Uterus (tissue), 4 donors: ENCODE results near the gene LGALS4. TPM values are rescaled to one million over a fixed set of nuclear protein-coding genes. Genes with fewer than 3 reads are reported as not detected.

Source experiments
- DNase-seq, 2 donors: peaks; one replicate each; pipeline ENCODE4 v3.0.0-alpha.2; 2019 to 2020
- H3K27ac ChIP-seq, 2 donors: fragments of 200-600 bp; sonication (generic); 1 replicate in 1 of 2; 2 replicates in 1 of 2; pipeline ENCODE4 v1.5.1; 2016 to 2018
- H3K27me3 ChIP-seq, 2 donors: fragments of 200-600 bp; sonication (generic); one replicate each; pipeline ENCODE4 v1.5.1; 2018 to 2019; ENCODE audit warnings: control low read depth in 1 of 2
- H3K36me3 ChIP-seq, 2 donors: fragments of 200-600 bp; sonication (generic); one replicate each; pipeline ENCODE4 v1.5.1; 2019; ENCODE audit warnings: control low read depth in 1 of 2
- H3K4me1 ChIP-seq, 2 donors: fragments of 200-600 bp; sonication (generic); one replicate each; pipeline ENCODE4 v1.5.1; 2018 to 2019; ENCODE audit warnings: control low read depth in 1 of 2
- H3K4me3 ChIP-seq, 2 donors: fragments of 200-600 bp; sonication (generic); 1 replicate in 1 of 2; 2 replicates in 1 of 2; pipeline ENCODE4 v1.5.1; 2018 to 2019; ENCODE audit warnings: mild to moderate bottlenecking in 1 of 2
- H3K9me3 ChIP-seq, 2 donors: fragments of 200-600 bp; sonication (generic); one replicate each; pipeline ENCODE4 v1.5.1; 2019; ENCODE audit warnings: control low read depth in 1 of 2
- POLR2A ChIP-seq, 2 donors: fragments of 450-650 bp; IDR thresholded peaks; one replicate each; pipeline ENCODE4 v1.6.1; 2016; ENCODE audit warnings: antibody characterized with exemption in 2 of 2, mild to moderate bottlenecking in 1 of 2, moderate library complexity in 1 of 2
- intact Hi-C: fragments of 100-400 bp; cut with DNase I; formaldehyde crosslinking; loops from one replicate; pipeline ENCODE4 v1.15.1; 2023; ENCODE audit warnings: low total_unique reads
- total RNA-seq, 4 donors: library from RNA; depleted of rRNA in 3 of 4; stranded (reverse); fragments of >200 nt in 3 of 4; gene quantifications; one replicate each; pipeline versions ENCODE4 v1.1.0 to v1.2.4, GENCODE V29; 2014 to 2023
- TF ChIP-seq, protein P1 (sequence below), 4 experiments: fragments of 200-600 bp in 2 of 4; fragments of 450-650 bp in 2 of 4; sonication (generic) in 2 of 4; IDR thresholded peaks; one replicate each; pipeline ENCODE4 v1.5.1; 2016 to 2019; ENCODE audit warnings: antibody characterized with exemption in 4 of 4, mild to moderate bottlenecking in 2 of 4, moderate library complexity in 1 of 4
- donor health status: DM: yes; HTN: yes; CAD: no.

The LGALS4 gene
- total RNA-seq, 4 donors from 2014 or later = 0.51 to 4.7 (median 3.6) TPM; not detected in 1

DNA sequence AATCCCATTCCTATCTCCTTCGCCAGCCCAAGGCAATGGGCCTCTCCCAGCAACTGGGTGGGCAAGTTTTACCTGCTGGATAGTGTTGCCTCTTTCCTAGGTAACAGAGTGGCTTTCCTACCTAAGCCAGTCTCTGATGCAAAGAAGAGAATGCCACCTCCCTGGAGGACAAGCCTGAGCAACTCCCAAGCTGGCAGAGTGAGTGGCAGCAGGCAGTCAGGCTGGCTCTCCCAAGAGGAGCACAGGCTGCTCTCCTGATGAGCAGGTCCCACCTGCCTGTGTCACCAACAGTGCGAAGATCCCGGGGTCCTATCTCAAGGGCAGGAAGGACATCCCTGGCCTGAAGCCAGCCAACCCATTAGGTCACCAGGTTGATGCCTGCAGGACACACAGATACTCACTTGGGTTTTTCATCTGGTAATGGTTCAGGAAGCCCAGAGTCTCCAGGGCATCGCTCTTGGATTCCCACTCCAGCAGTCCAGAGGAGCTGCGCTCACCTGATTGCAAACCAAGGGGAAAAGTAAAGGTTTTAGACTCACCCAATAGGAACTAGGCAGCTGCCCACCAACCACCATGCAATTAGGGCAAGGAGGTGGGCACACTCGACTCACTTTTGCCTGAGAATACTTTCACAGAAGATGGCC, 24.4 kb upstream of the LGALS4 start:
- Histone ChIP-seq H3K27me3 (no peaks in the 10 kb centered on the region), H3K4me3 (no peak overlapping the region), H3K27ac (no peak overlapping the region), H3K36me3 (no peaks in the 10 kb centered on the region), H3K9me3 (no peaks in the 10 kb centered on the region), H3K4me1 (no peaks in the 10 kb centered on the region)
- TF ChIP-seq, protein P1, sequence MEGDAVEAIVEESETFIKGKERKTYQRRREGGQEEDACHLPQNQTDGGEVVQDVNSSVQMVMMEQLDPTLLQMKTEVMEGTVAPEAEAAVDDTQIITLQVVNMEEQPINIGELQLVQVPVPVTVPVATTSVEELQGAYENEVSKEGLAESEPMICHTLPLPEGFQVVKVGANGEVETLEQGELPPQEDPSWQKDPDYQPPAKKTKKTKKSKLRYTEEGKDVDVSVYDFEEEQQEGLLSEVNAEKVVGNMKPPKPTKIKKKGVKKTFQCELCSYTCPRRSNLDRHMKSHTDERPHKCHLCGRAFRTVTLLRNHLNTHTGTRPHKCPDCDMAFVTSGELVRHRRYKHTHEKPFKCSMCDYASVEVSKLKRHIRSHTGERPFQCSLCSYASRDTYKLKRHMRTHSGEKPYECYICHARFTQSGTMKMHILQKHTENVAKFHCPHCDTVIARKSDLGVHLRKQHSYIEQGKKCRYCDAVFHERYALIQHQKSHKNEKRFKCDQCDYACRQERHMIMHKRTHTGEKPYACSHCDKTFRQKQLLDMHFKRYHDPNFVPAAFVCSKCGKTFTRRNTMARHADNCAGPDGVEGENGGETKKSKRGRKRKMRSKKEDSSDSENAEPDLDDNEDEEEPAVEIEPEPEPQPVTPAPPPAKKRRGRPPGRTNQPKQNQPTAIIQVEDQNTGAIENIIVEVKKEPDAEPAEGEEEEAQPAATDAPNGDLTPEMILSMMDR (IDR thresholded peaks at IDR 0.05) = no peak
- no peak for TF ChIP-seq POLR2A (IDR thresholded peaks at IDR 0.05)
- no peak for DNase-seq
- intact Hi-C loops = no loop called here

DNA sequence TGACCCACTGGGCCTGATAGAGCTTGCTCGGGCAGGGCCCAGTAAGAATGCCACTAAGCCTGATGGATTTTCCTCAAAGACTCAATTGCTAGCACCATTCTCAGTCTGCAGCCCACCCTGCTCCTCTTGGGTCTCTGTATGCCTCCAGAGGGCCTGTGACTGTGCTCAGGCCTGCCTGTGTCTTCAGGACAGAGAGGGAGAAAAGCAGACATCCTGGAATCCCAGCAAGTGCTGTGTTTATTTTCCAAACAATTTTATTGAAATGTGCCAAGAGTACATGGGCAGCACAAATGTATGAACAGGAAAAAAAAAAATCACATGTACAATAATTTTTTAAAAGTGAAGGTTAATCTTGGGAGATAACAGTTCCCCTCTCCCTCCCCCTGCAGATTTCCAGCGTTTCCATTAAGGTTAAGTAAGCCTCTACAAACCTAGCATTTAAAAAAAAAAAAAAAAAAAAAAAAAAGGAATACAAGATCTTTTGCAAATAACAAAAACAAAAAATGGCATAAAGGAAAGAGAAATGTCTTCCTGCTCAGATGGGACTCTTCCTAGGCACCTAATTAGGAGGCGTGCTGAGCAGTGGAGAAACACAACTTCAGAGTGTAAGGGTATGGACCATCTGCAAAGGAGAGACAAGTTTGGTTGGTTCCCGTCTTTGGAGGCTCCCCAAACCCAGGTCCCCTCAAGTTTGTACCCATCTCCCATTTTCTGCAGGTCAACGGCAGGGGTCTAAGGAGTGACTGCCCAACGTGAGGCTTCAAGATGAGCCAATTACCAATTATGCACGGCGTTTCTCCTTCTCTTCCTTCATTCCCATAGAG, 23.6 kb upstream of the LGALS4 start:
- Histone ChIP-seq H3K4me3 (no peak overlapping the region), H3K36me3 (no peaks in the 10 kb centered on the region), H3K27ac (no peak overlapping the region), H3K27me3 (no peaks in the 10 kb centered on the region), H3K4me1 (no peaks in the 10 kb centered on the region), H3K9me3 (no peaks in the 10 kb centered on the region)
- DNase-seq = no peak
- TF ChIP-seq, protein P1 (IDR thresholded peaks at IDR 0.05) = no peak
- no peak for TF ChIP-seq POLR2A (IDR thresholded peaks at IDR 0.05)
- intact Hi-C loops = no loop called here

DNA sequence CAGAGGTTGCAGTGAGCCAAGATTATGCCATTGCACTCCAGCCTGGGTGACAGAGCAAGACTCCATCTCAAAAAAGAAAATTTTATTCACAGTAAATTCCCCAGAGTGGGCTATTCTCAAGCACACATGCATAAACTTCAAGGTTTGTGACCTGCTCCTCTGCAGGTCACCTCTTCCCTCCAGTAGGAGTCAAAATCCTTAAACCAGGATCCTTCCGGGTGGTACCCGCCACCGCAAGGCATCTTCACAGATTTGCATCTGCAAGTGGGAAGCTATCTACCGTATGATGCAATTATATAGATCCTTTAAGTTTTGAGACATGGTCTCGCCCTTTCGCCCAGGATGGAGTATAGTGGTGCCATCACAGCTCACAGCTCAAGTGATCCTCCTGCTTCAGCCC, 21.8 kb upstream of the LGALS4 start:
- Histone ChIP-seq H3K4me3 (no peak overlapping the region), H3K27ac (no peak overlapping the region), H3K9me3 (no peaks in the 10 kb centered on the region), H3K36me3 (no peaks in the 10 kb centered on the region), H3K4me1 (no peaks in the 10 kb centered on the region), H3K27me3 (no peaks in the 10 kb centered on the region)
- no peak for TF ChIP-seq POLR2A (IDR thresholded peaks at IDR 0.05)
- TF ChIP-seq, protein P1 (IDR thresholded peaks at IDR 0.05) = no peak
- intact Hi-C loops = no loop called here
- no peak for DNase-seq

DNA sequence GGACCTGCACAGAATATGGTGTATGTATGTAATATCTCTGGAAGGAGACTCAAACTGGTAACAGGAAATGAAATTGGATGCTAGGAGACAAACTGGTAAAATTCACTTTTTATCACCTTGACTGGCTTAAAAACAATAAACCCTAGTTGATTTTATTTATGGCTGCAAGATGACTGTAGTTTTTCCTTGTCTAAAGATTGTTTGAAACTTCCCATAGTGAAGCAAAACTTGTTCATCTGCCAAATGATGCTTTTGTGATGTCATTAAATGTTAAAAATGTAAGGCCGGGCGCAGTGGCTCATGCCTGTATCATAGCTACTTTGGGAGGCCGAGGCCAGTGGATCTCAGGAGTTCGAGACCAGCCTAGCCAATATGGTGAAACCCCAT, 21.4 kb upstream of the LGALS4 start:
- Histone ChIP-seq H3K27me3 (no peaks in the 10 kb centered on the region), H3K4me1 (no peaks in the 10 kb centered on the region), H3K36me3 (no peaks in the 10 kb centered on the region), H3K27ac (no peak overlapping the region), H3K9me3 (no peaks in the 10 kb centered on the region), H3K4me3 (no peak overlapping the region)
- DNase-seq = no peak
- TF ChIP-seq, protein P1 (IDR thresholded peaks at IDR 0.05) = no peak
- intact Hi-C loops = no loop called here

DNA sequence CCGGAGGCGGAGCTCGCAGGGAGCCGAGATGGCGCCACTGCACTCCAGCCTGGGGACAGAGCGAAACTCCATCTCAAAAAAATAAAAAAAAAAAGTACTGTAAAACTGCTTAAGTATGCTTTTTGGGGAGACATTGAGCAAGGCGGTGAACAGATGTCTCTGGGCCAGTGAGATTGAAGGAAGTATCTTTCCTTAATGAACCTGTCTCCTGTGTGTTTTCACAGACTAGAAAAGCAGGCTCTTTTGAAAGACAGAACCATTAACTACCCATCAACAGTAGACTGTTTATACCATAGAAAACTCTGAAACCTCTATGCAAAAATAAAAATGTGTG, 20.3 kb upstream of the LGALS4 start:
- DNase-seq = no peak
- TF ChIP-seq, protein P1 (IDR thresholded peaks at IDR 0.05) = no peak
- no peak for TF ChIP-seq POLR2A (IDR thresholded peaks at IDR 0.05)
- Histone ChIP-seq H3K27me3 (no peaks in the 10 kb centered on the region), H3K36me3 (no peaks in the 10 kb centered on the region), H3K9me3 (no peaks in the 10 kb centered on the region), H3K4me3 (no peak overlapping the region), H3K27ac (peak overlapping the region; percentile 88 to 90), H3K4me1 (no peaks in the 10 kb centered on the region)
- intact Hi-C loops = no loop called here
